HG03045 (cell line): ENCODE data around the gene EDC4.

ENCODE experiments used
- ATAC-seq: cut with Tn5 transposase; IDR thresholded peaks from one replicate; pipeline ENCODE4 v1.9.1; 2021; ENCODE audit warnings: mild to moderate bottlenecking, moderate library complexity; ENCODE audit not compliant: unreplicated experiment

The EDC4 gene

GRCh38 chr16:67878846-67879245 lies 6.0 kb downstream of the EDC4 start:
- ATAC-seq = no peak

DNA sequence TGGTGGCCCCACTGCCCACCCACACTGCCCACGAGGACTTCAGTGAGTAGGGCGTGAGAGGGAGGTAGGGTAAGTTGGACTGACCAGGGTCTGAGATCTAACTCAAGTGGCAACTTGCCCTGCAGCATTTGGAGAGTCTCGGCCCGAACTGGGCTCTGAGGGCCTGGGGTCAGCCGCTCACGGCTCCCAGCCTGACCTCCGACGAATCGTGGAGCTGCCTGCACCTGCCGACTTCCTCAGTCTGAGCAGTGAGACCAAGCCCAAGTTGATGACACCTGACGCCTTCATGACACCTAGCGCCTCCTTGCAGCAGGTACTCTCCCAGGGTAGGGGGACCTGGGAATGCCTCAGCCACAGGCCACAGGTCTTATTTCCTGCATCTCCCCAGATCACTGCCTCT lies 6.6 kb downstream of the EDC4 start:
- no peak for ATAC-seq

GRCh38 chr16:67879936-67880335 lies 7.1 kb downstream of the EDC4 start:
- ATAC-seq = no peak

- ATAC-seq = no peak
Measured at GRCh38 chr16:67880584-67880983, 7.7 kb downstream of the EDC4 start.

GRCh38 chr16:67881621-67882161 lies 8.8 kb downstream of the EDC4 start:
- no peak for ATAC-seq

DNA sequence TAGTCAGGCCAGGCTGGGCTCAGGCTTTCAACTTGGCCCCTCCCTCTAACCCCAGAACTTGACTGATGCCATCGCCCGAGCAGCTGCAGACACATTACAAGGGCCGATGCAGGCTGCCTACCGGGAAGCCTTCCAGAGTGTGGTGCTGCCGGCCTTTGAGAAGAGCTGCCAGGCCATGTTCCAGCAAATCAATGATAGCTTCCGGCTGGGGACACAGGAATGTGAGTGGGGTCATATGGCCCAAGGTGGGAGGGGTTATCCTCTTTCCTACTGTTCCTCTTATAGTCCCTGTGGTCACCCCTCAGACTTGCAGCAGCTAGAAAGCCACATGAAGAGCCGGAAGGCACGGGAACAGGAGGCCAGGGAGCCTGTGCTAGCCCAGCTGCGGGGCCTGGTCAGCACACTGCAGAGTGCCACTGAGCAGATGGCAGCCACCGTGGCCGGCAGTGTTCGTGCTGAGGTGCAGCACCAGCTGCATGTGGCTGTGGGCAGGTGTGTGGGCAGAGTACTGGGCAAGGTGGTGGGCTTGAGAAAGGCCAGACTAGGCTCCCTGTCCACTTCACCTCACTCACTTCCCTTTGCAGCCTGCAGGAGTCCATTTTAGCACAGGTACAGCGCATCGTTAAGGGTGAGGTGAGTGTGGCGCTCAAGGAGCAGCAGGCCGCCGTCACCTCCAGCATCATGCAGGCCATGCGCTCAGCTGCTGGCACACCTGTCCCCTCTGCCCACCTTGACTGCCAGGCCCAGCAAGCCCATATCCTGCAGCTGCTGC lies 9.7 kb downstream of the EDC4 start:
- ATAC-seq = no peak

GRCh38 chr16:67883146-67883871 lies 10.5 kb downstream of the EDC4 start:
- no peak for ATAC-seq

DNA sequence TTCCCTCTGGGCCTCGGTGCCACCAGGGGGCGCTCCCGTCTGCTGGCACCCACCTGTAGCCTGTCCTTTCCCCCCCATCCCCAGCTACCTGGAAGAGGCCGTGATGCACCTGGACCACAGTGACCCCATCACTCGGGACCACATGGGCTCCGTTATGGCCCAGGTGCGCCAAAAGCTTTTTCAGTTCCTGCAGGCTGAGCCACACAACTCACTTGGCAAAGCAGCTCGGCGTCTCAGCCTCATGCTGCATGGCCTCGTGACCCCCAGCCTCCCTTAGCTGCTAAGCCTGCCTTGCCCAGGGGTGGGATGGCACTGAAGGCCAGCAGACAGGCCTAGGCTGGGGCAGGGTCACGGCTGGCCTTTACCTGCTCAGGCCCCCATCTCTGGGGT lies 11.0 kb downstream of the EDC4 start:
- no peak for ATAC-seq

DNA sequence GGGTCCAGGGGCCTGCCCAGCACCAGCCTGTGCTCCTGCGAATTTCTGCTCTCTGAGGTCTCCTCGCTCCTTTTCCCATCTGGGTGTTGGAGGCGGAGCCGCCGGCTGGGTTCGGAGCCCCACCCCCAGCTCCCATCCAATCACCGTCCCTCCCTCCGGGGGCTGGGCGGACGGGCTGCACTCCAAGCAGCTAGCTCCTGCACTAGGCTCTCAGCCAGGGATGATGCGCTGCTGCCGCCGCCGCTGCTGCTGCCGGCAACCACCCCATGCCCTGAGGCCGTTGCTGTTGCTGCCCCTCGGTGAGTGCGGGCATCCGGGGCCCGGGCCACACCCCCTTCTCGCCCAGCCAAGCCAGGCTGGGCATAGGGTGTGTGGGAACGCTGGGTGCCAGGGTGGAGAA lies 11.8 kb downstream of the EDC4 start, which contains the start of gene NRN1L:
Gene NRN1L, plus strand, starts transcription at position 202 of the 400 bp plus-strand sequence. Its CDS starts 19 bp downstream, at position 221.
- no peak for ATAC-seq

- ATAC-seq = no peak
Measured at GRCh38 chr16:67885545-67885944, 12.7 kb downstream of the EDC4 start.

- no peak for ATAC-seq
Measured at GRCh38 chr16:67885976-67886375, 13.1 kb downstream of the EDC4 start.

- no peak for ATAC-seq
Measured at GRCh38 chr16:67886387-67886786, 13.5 kb downstream of the EDC4 start.

DNA sequence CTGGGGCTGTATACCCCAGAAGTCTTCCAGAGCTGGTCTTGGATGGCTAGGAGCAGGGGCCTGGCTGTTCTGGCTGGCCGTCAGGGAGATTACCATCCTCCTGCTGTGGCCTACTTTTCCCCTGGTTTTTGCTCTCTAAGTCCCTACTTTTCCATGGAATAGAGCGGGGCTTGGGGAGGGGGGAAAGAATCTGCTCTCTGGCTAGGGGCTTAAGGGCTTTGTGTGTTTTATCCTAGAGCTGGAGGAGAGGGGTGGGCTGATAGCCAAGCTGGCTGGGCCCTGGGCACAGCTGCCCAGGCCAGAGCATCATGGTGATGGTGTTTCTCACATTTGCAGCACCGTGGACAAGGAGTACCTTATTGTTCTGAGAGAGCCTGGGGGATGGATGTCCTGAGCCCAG lies 15.5 kb downstream of the EDC4 start:
- no peak for ATAC-seq

DNA sequence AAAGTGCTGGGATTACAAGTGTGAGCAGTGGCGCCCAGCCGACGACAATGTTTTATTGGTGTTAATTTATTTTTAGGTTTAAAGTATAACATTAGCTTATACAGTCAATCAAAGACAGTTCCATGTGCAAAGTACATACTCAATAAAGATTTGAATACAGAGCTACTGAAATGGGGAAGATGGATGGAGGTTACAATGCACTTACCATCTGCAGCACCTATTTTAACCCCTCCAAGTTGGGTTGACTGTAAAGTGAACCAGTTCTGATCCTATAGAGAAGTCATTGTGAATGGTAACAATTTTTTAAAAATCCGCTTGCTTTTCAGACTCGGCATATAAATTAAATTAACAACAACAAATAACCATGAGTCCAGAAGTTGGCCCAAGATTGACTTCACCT lies 19.5 kb downstream of the EDC4 start:
- no peak for ATAC-seq

- peak; percentile 88 for ATAC-seq
Measured at GRCh38 chr16:67892899-67893742, 20.3 kb downstream of the EDC4 start, which contains the start of gene PSKH1. Gene PSKH1, plus strand, starts transcription at chr16:67893254. Its CDS starts 15,496 bp downstream, at chr16:67908750.

DNA sequence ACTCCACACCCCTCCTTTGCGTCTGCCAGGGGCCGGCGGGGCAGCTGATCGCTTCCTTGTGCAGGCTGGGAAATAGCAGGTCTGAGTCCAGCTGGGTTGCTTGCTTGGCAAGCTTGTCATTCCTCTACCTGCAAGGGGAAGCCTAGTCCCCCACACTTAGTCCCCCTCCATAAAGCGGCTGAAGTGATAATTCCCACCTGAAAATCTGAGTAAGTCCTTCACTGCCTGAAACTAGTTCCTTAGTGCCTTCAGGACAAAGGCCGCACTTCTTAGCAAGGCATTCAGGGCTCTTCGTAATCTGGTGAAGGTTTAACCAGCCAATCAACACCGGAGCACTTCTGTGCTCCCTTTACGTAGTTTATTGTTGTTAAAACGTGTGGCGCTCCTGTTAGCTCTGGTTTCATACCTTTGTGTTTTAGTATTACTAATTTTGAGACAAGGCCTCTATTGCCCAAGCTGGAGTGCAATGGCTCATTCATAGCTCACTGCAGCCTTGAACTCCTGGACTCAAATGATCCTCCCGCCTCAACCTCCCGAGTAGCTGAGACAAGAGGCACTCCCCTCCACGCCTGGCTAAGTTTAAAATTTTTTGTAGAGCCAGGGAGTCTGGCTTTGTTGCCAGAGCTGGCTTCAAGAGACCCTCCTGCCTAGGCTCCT lies 21.0 kb downstream of the EDC4 start:
- ATAC-seq = no peak

DNA sequence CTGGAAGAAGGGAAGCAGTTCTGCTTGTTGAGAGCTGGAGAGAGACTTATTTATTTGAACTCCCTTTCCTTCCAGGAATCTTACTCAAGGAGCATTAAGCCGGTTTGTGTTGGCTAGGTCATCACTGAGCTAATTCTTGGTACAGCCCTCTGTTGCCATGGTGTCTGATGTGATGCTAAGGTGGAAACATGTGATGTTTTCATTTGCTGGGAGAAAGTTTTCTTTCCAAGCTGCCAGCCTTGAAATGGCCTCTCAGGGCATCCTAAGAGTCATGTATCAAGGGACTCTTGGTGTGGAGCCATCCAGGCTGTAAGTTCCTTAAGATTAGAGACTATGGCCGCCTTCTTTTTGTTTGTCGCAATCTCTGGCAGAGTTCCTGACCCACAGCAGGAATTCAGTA lies 24.4 kb downstream of the EDC4 start:
- no peak for ATAC-seq

DNA sequence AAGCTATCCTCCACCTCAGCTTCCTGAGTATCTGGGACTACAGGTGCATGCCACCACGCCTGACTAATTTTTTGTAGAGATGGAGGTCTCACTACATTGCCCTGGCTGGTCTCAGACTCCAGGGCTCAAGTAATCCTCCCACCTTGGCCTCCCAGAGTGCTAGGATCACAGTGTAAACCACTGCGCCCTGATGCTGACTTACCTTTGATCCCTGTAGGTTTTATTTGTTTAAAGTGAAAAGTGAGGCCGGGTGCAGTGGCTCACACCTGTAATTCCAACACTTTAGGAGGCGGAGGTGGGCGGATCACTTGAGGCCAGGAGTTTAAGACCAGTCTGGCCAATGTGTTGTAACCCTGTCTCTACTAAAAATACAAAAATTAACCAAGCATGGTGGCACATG lies 28.9 kb downstream of the EDC4 start:
- no peak for ATAC-seq

DNA sequence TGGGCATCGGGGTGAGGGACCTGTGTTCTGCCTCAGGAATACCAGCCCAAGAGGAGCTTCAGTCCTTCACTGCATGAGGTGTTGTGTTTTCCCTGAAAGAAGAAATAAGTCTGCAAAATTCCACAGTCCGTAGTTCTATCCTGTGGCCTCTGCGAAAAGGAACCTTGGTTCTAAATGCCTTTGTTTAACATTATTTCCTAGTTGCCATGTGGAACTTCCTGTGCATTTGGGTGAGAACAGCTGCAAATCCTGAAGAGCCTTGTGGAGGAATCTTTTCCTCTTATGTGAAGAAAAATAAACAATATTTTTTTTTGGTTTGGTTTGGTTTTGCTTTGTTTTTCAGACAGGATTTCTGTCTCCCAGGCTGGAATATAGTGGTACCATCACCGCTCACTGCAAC lies 30.0 kb downstream of the EDC4 start:
- no peak for ATAC-seq

DNA sequence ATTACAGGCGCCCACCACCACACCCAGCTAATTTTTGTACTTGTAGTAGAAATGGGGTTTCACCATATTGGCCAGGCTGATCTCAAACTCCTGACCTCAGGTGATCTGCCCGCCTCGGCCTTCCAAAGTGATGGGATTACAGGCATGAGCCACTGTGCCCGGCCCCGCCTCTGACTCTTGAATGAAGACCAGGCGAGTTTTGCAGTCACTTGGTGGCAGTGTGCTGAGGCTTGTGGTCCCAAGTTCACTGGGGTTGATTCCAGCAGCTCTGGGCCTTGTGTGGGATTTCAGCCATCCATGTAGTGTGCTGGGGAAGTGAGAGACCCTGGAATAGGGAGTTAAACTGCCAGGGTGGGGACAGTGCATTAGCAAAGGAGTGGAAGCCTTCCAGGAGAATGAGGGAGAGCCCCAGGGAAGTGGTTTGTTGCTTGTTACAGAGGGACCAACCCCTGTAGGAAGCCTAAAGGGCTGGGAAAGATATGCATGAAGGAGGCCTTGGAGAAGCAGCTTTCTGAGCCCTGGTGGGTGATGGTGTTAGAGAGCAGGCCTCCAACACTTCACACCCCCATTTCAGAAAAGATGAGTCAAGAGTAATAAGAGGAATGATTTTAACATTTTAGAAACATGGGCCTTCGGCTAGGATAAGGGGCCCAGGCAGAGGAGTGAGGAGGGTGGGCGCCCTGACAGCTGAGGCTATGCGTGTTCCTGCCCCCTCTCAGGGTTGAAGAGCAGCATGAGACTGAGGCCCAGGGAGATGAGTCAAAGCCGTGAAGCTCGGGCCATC lies 34.7 kb downstream of the EDC4 start:
- no peak for ATAC-seq
